ENCODE data around the gene RASSF5.

GRCh38 chr1:206465951-206466350, 41.4 kb upstream of the RASSF5 start:
- TF ChIP-seq EZH2 (IDR thresholded peaks at IDR 0.05): no peak
- TF ChIP-seq FOXP2 (optimal IDR thresholded peaks at IDR 0.05; ENCODE audit: control extremely low read depth, extremely low read length, insufficient read depth): no peak
- no peak for TF ChIP-seq POLR2AphosphoS5 (IDR thresholded peaks at IDR 0.05; ENCODE audit: borderline replicate concordance, low read depth, low read length)

Data from SK-N-MC (cell line).